Measurements from ENCODE around the gene CD109. TPM values are rescaled to one million over a fixed set of nuclear protein-coding genes. Genes with fewer than 3 reads are reported as not detected.

Gene CD109
- total and polyA plus RNA-seq, 2 of the 8 experiments (the other 6 are each of a cell fraction or from before 2014, with no cell fraction given) = 1.4 to 5.3 TPM

- DNase-seq (ENCODE audit: low read depth in 1 of 2, low spot score in 2 of 2) = no peak
- H3K23me2 ChIP-seq (ENCODE audit: low read depth, low read length) = no peaks in the 10 kb centered on the region
- no peak overlapping the region for H3K56ac ChIP-seq (replicated peaks; ENCODE audit: insufficient read length, low read depth, low read length)
- TF ChIP-seq RBBP5 (IDR thresholded peaks at IDR 0.05; ENCODE audit: borderline replicate concordance, low read depth, low read length) (no peak), KDM4A (IDR thresholded peaks at IDR 0.05; ENCODE audit: low read depth, low read length, severe bottlenecking) (no peak), SIN3A (conservative IDR thresholded peaks at IDR 0.05 in 1 of 2, IDR thresholded peaks at IDR 0.05 in 1 of 2; ENCODE audit: low read depth in 1 of 2, low read length in 2 of 2) (no peak), NANOG (IDR thresholded peaks at IDR 0.05; ENCODE audit: insufficient read depth, low read depth, low read length, poor library complexity, severe bottlenecking) (no peak), KDM1A (IDR thresholded peaks at IDR 0.05; ENCODE audit: borderline replicate concordance, low read length) (no peak)
- no peak overlapping the region for H2AK5ac ChIP-seq (ENCODE audit: low read depth, low read length)
- no peak overlapping the region for H2BK20ac ChIP-seq (ENCODE audit: low read length)
- no peak overlapping the region for H4K91ac ChIP-seq (replicated peaks; ENCODE audit: insufficient read length, low read length)
- WGBS, 2 experiments (ENCODE audit: extremely low coverage in 1 of 2, insufficient coverage in 1 of 2, insufficient read length in 1 of 2, insufficient replicate concordance in 2 of 2, low coverage in 1 of 2, low lambda C conversion rate in 2 of 2, missing lambda C conversion rate in 1 of 2) = 78% methylated on average over 1 of the region's 1 CpG; no CpG with 5 or more reads in 1 of the 2 experiments
- no peak overlapping the region for H3K14ac ChIP-seq (ENCODE audit: insufficient read length)
- H3K79me2 ChIP-seq (ENCODE audit: control insufficient read depth in 1 of 2, insufficient read depth in 2 of 2, low read length in 2 of 2) = no peaks in the 10 kb centered on the region
- no peak overlapping the region for H3K23ac ChIP-seq (ENCODE audit: insufficient read length)
- H3K18ac ChIP-seq (ENCODE audit: extremely low read depth, low read length) = no peak overlapping the region
- H2BK5ac ChIP-seq (ENCODE audit: low read depth, low read length) = no peak overlapping the region
- no peak overlapping the region for H3K4me3 ChIP-seq (ENCODE audit: extremely low read depth in 1 of 4, insufficient read depth in 2 of 4, low read depth in 3 of 4, low read length in 4 of 4)
- no peak overlapping the region for H3K9ac ChIP-seq (replicated peaks in 1 of 4; ENCODE audit: extremely low read depth in 1 of 4, low read depth in 3 of 4, low read length in 3 of 4)
- H3K4ac ChIP-seq (replicated peaks; ENCODE audit: insufficient read length, low read depth, low read length) = no peak overlapping the region
- H2BK12ac ChIP-seq (ENCODE audit: low read depth, low read length) = no peak overlapping the region
- CTCF ChIA-PET (ENCODE audit: partially characterized antibody) = no interaction called here
- H3K79me1 ChIP-seq (ENCODE audit: low read depth, low read length) = no peaks in the 10 kb centered on the region
- no peaks in the 10 kb centered on the region for H4K20me1 ChIP-seq (replicated peaks in 1 of 2; ENCODE audit: control insufficient read depth in 1 of 2, insufficient read depth in 2 of 2, low read length in 2 of 2)
- no peak overlapping the region for H2BK120ac ChIP-seq (replicated peaks; ENCODE audit: low read depth, low read length)
- no peak overlapping the region for H4K5ac ChIP-seq (ENCODE audit: insufficient read length, low read depth, low read length)
- POLR2A ChIA-PET (ENCODE audit: partially characterized antibody) = no interaction called here
- no peaks in the 10 kb centered on the region for H3K4me1 ChIP-seq (replicated peaks in 1 of 4; ENCODE audit: control insufficient read depth in 3 of 4, insufficient read depth in 4 of 4, low read length in 3 of 4)
- H4K8ac ChIP-seq (ENCODE audit: extremely low read depth, insufficient read depth, low read length) = no peak overlapping the region
- H3K36me3 ChIP-seq (ENCODE audit: control insufficient read depth in 2 of 4, insufficient read depth in 4 of 4, low read length in 3 of 4) = no peaks in the 10 kb centered on the region
- no peak for FAIRE-seq
- no peaks in the 10 kb centered on the region for H3K27me3 ChIP-seq (replicated peaks in 1 of 4; ENCODE audit: control insufficient read depth in 3 of 4, extremely low read depth in 1 of 4, insufficient read depth in 3 of 4, low read length in 3 of 4)
- H3K9me3 ChIP-seq (ENCODE audit: insufficient read depth in 2 of 2, low read depth in 1 of 2, low read length in 1 of 2) = no peaks in the 10 kb centered on the region
- no peak overlapping the region for H3K27ac ChIP-seq (ENCODE audit: low read depth, low read length)
- H2BK15ac ChIP-seq (ENCODE audit: low read length) = no peak overlapping the region
- no peak overlapping the region for H3K4me2 ChIP-seq (ENCODE audit: insufficient read depth in 1 of 2, low read depth in 2 of 2, low read length in 2 of 2)
- H2AFZ ChIP-seq (ENCODE audit: low read length) = no peak overlapping the region
Measured at GRCh38 chr6:73769976-73770375, 74.0 kb downstream of the CD109 start.

All from H1 (cell line).